GM21825 (cell line): Measurements from ENCODE around the gene CCDC192.

ENCODE experiments used
- ATAC-seq: cut with Tn5 transposase; IDR thresholded peaks from one replicate; pipeline ENCODE4 v1.9.1; 2021; ENCODE audit warnings: mild to moderate bottlenecking, moderate library complexity; ENCODE audit not compliant: unreplicated experiment

CCDC192 gene

DNA sequence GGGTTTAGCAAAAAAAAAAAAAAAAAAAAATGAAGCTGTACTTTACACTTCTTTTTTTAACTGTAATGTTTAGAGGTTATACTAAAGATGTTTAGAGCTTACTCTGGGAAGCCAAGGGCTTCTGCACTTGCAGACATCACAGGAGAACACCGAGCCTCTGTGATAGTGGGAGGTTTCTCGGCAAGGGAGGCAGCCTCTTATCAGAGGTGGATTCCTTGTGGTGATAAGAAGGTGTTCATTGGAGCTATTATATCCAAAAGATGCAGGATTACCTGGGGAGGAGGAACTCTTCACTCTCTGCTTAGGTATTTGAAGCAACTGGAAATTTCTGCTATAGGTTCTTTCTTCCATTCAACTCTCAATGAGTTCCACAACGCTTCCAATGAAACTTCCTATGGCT is 209.2 kb downstream of the CCDC192 start:
- no peak for ATAC-seq

DNA sequence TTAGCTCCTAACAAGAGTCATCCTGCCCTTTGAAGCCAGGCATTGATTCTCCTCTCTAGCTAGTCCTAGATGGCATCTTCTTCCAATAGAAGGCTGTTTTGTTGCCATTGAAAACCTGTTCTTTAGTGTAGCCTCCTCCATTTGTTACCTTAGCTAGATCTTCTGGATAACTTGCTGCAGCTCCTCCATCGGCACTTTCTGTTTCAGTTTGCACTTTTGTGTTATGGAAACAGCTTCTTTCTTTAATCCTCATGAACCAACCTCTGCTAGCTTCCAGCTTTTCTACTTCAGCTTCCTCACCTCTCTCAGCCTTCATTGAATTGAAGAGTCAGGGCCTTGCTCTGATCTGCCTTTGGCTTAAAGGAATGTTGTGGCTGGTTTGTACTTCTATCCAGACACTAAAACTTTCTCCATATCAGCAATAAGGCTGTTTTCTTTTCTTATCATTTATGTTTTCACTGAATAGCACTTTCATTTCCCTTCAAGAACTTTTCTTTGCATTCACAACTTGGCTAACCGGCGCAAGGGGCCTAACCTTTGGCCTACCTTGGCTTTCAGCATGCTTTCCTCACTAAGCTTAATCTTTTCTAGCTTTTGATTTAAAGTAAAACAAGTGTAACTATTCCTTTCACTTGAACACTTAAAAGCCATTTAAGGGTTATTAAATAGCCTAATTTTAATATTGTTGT is 213.8 kb downstream of the CCDC192 start:
- ATAC-seq, result no peak

DNA sequence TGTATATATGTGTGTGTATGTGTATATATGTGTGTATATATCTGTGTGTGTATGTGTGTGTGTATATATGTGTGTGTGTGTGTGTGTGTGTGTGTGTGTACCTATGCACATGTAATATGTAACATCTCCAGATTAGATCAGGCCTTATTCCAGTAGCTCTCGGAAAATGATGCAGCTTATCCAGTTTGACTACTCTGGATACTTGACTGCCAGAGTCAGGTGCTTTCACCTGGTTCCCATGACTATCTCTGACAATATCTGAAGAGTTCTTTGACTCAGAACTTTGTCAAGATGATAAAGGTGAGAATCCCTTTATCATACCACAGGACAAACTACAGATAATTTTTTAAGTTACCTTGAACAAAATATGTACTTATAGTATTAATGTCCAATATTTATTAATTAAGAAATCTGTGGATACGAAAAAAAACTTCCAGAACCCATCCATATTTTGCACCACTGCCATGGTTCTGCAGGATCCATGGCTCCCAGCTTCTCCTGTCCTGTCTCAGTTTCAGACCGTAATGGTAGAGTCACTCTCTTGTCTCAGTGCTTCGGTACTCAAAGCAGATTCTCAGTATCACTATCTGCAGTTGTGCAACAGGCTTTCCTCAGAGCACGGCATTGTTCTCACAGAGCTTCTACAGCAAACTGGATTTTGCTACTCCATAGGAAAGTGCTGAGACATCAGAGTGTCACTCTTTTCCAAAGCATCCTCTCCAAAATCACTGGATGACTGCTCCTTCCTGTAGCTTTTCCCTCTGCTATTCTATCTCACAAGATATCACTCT is 216.0 kb downstream of the CCDC192 start:
- no peak for ATAC-seq

- ATAC-seq, result no peak
Observed at GRCh38 chr5:127919818-127920217, 216.6 kb downstream of the CCDC192 start.

DNA sequence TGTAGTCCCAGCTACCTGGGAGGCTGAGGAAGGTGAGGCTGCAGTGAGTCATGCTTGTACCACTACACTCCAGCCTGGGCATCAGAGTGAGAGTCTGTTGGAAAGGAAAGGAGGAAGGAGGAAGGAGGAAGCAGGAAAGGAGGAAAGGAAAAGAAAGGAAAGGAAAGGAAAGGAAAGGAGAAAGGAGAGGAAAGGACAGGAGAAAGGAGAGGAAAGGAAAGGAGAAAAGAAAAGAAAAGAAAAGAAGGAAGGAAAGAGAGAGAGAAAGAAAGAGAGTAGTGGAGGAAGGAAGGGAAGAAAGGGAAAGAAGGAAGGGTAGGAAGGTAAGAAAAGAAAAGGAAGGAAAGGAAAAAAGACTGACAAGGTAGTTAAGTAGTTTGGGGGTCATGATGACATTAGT is 217.7 kb downstream of the CCDC192 start:
- ATAC-seq, result no peak

GRCh38 chr5:127922603-127923002 is 219.4 kb downstream of the CCDC192 start:
- no peak for ATAC-seq

- ATAC-seq, result no peak
Observed at GRCh38 chr5:127923804-127924570, 220.8 kb downstream of the CCDC192 start.

DNA sequence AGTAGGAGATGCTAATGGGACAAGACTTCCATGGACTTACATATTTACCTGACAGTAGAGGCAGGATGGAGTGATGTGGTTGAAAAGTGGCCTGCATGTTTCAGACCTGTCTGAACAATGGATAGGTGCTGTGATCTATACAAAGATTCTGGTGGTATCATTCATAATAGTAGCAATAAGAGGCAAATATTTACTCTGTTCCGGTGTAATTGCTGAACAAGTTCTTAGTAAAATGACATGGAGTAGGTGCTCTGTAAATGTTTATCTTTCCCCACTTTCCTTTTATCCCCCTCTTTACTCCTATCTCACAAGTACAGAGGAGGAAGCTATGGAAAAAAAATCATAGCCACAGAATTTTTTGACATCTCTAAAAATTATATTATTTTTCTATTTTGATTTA is 221.4 kb downstream of the CCDC192 start:
- ATAC-seq, result no peak

GRCh38 chr5:127925916-127926315 is 222.7 kb downstream of the CCDC192 start:
- no peak for ATAC-seq

DNA sequence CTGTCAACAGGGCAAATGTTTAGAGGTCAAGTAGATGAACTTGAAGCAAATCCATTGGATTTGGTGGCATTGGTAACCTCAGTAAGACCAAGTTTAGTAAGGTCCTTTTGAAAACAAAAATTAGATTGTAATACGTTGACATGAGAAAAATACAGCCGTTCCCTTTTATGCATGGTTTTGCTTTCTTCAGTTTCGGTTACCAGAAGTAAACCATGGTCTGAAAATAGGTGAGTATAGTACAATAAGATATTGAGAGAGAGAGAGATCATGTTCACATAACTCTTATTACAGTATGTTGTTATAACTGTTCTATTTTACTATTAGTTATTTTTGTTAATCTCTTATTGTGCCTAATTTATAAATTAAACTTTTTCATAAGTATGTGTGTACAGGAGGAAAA is 223.8 kb downstream of the CCDC192 start:
- ATAC-seq, result no peak

GRCh38 chr5:127928053-127928452 is 224.9 kb downstream of the CCDC192 start:
- no peak for ATAC-seq

GRCh38 chr5:127930311-127930710 is 227.1 kb downstream of the CCDC192 start:
- no peak for ATAC-seq

GRCh38 chr5:127931396-127931795 is 228.2 kb downstream of the CCDC192 start:
- ATAC-seq, result no peak

DNA sequence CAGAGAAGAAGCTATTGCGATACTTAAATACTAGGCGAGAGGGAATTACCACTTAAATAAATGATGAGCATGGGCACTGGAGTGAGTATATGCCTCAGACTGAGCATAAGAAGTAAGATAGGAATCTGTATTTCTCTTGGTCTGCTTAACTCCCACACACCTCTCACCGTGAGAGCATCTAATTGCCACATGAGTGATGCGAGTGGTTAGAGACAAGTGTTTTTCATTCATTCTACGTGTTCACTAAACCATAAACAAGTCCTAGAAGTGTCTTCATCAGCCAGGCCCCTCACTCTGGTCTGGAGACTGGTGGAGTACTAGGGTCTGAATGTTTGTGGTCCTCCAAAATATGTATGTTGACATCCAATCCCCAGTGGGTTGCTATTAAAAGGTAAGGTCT is 230.2 kb downstream of the CCDC192 start:
- no peak for ATAC-seq

DNA sequence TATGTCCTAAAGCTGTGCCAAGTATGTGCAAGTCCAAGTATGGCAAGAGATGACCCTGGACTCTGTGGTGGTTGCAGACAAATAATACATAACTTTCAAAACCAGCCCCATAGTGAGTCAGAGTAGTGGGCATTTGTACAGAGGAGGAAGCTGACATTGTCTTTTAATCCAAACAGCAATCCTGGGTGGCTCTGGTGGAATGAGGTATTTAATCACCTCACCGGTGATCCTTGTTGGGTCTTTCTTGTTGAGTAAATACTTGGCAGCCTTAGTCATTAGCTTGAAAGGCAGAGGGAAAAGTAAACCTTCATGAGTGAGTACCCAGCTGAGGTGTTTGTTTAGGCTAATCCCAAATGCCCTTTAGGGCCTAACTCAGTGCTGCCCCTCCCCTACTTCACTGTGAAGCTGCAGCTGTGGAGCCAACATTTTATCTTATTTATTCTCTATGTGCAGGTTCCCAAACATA is 231.6 kb downstream of the CCDC192 start:
- no peak for ATAC-seq

DNA sequence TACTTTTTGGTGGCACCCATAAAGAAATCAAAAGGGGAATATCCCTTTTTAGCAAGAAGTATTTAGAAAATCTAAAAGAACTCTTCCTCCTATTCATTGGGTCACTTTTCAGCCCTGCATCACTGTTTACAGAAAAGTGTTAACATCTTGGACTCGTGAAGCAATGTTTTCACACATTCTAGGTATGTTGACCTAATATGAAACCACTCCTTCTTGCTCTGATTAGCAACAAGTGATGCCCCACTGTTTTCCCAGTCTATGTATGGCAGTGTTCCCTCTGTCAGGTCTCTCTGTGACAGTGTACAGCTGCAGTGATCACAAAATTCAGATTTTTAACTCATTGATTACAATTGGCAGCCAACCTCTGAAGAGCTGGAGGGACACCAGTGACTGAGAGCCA is 232.2 kb downstream of the CCDC192 start:
- ATAC-seq, result no peak

- ATAC-seq, result no peak
Observed at GRCh38 chr5:127936439-127936972, 233.3 kb downstream of the CCDC192 start.

- ATAC-seq, result no peak
Observed at GRCh38 chr5:127938746-127939145, 235.6 kb downstream of the CCDC192 start.

GRCh38 chr5:127940854-127941253 is 237.7 kb downstream of the CCDC192 start:
- no peak for ATAC-seq

DNA sequence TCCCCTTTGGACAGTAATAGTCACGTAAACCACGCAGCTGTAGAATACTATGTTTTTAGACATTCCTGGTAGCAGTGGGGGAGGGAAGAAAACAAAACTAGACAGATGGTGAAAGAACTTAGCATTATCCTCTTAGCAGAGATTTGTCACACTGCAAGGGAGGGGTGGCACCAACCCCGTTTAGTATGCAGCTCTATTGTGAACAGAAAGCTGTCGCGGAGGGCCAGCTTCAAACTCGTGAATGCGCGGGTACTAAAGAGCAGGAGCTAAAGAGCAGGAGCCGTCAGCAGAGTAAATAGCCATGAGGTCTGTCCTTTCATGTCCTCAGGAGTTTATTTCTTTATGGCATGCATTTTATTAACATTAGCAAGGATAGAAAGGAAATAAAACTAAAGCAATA is 238.5 kb downstream of the CCDC192 start:
- no peak for ATAC-seq
